OCI-LY3 (cell line): Measurements from ENCODE around the gene BCR.

Experiments
- H2AFZ ChIP-seq: fragments of 200-600, 300-600 bp; shearing (Covaris generic); 2 replicates; pipeline ENCODE4 v1.6.0; 2014; ENCODE audit warnings: antibody characterized with exemption, low read depth, low read length
- H3K27ac ChIP-seq: fragments of 200-600, 300-600 bp; sonication (generic); 2 replicates; pipeline ENCODE4 v1.5.1; 2014; ENCODE audit warnings: mild to moderate bottlenecking, low read length, moderate library complexity, mixed read lengths
- H3K27me3 ChIP-seq: fragments of 200-600, 300-600 bp; sonication (generic); 2 replicates; pipeline ENCODE4 v1.6.1; 2014; ENCODE audit warnings: low read depth, low read length, mixed read lengths
- H3K36me3 ChIP-seq: fragments of 200-600, 300-600 bp; sonication (generic); replicated peaks from 2 replicates; pipeline ENCODE3; 2014; ENCODE audit warnings: low read depth, low read length, mixed read lengths
- H3K4me1 ChIP-seq: fragments of 300-600, 200-600 bp; sonication (generic); 2 replicates; pipeline ENCODE4 v1.6.1; 2014; ENCODE audit warnings: low read length, mixed read lengths
- H3K4me2 ChIP-seq: fragments of 200-600, 300-600 bp; sonication (generic); 2 replicates; pipeline ENCODE4 v1.6.1; 2014; ENCODE audit warnings: low read length, mixed read lengths
- H3K4me3 ChIP-seq: fragments of 300-600, 200-600 bp; sonication (generic); 2 replicates; pipeline ENCODE4 v1.5.1; 2014; ENCODE audit warnings: antibody characterized with exemption, mild to moderate bottlenecking, low read length, moderate library complexity
- H3K79me2 ChIP-seq: fragments of 300-600, 200-600 bp; shearing (Covaris generic); 2 replicates; pipeline ENCODE4 v1.6.1; 2014; ENCODE audit warnings: mild to moderate bottlenecking, low read length, mixed read lengths
- H3K9ac ChIP-seq: fragments of 300-600, 200-600 bp; shearing (Covaris generic); 2 replicates; pipeline ENCODE4 v1.6.0; 2014; ENCODE audit warnings: mild to moderate bottlenecking, low read length, moderate library complexity
- H3K9me3 ChIP-seq: fragments of 200-600, 300-600 bp; shearing (Covaris generic); 2 replicates; pipeline ENCODE4 v1.6.1; 2014; ENCODE audit warnings: low read length, mixed read lengths; ENCODE audit not compliant: insufficient read depth
- H4K20me1 ChIP-seq: fragments of 200-600, 300-600 bp; sonication (generic); 2 replicates; pipeline ENCODE4 v1.6.1; 2016; ENCODE audit warnings: low read length, mixed read lengths; ENCODE audit not compliant: insufficient read depth
- EZH2phosphoT487 ChIP-seq: fragments of 200-600 bp; shearing (Covaris generic); IDR thresholded peaks from 2 replicates; pipeline ENCODE4 v1.6.1; 2018; ENCODE audit warnings: antibody characterized with exemption, mixed run types, low read depth
- TF ChIP-seq, protein P1 (sequence below): fragments of 200-600, 300-600 bp; sonication (generic); IDR thresholded peaks from 2 replicates; pipeline ENCODE4 v1.5.1; 2014; ENCODE audit warnings: antibody characterized with exemption, low read length, low read depth

The BCR gene

DNA sequence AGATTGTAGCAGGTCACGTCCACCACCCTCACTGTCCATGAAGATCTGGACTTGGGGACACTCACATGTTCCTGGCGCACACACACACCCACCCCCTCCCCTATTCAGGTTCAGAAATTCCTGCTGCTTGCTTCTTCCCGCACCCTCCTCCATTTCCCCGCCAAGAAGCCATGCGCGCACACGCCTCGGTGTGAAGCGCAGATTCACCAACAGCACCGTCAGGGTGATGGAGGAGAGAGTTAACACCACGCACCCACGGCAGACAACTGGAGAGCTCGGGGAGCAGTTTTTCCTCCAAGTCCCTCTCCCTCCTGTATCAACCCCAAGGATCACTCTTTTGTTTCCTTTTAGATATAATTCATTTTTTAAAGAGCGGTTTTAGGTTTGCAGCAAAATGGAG, 113.4 kb downstream of the BCR start:
- Histone ChIP-seq H3K9me3 (no peaks in the 10 kb centered on the region), H2AFZ (no peak overlapping the region), H3K4me3 (no peak overlapping the region), H3K27ac (no peak overlapping the region), H4K20me1 (no peaks in the 10 kb centered on the region), H3K36me3 (no peaks in the 10 kb centered on the region), H3K4me1 (no peaks in the 10 kb centered on the region), H3K4me2 (no peak overlapping the region), H3K9ac (no peak overlapping the region), H3K79me2 (no peaks in the 10 kb centered on the region), H3K27me3 (no peaks in the 10 kb centered on the region)
- TF ChIP-seq, protein P1, sequence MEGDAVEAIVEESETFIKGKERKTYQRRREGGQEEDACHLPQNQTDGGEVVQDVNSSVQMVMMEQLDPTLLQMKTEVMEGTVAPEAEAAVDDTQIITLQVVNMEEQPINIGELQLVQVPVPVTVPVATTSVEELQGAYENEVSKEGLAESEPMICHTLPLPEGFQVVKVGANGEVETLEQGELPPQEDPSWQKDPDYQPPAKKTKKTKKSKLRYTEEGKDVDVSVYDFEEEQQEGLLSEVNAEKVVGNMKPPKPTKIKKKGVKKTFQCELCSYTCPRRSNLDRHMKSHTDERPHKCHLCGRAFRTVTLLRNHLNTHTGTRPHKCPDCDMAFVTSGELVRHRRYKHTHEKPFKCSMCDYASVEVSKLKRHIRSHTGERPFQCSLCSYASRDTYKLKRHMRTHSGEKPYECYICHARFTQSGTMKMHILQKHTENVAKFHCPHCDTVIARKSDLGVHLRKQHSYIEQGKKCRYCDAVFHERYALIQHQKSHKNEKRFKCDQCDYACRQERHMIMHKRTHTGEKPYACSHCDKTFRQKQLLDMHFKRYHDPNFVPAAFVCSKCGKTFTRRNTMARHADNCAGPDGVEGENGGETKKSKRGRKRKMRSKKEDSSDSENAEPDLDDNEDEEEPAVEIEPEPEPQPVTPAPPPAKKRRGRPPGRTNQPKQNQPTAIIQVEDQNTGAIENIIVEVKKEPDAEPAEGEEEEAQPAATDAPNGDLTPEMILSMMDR = no peak
- no peak for TF ChIP-seq EZH2phosphoT487

DNA sequence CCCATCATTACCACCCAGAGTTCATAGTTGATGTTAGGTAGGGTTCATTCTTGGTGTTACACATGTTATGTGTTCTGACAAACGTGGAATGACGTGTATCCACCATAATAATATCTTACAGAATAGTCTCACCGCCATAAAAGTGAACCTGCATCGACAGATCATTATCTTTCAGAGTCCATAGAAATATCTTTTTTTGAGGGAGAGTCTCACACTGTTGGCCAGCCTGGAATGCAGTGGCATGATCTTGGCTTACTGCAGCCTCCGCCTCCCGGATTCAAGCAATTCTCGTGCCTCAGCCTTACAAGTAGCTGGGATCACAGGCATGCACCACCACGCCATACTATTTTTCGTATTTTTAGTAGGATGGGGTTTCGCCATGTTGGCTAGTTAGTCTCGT, 113.9 kb downstream of the BCR start:
- no peaks in the 10 kb centered on the region for H3K36me3 ChIP-seq
- no peaks in the 10 kb centered on the region for H4K20me1 ChIP-seq
- H3K9me3 ChIP-seq = no peaks in the 10 kb centered on the region
- no peak overlapping the region for H3K4me2 ChIP-seq
- no peak overlapping the region for H2AFZ ChIP-seq
- H3K27ac ChIP-seq = no peak overlapping the region
- no peaks in the 10 kb centered on the region for H3K4me1 ChIP-seq
- H3K9ac ChIP-seq = no peak overlapping the region
- H3K4me3 ChIP-seq = no peak overlapping the region
- no peak for TF ChIP-seq EZH2phosphoT487
- TF ChIP-seq, protein P1 = no peak
- no peaks in the 10 kb centered on the region for H3K79me2 ChIP-seq
- H3K27me3 ChIP-seq = no peaks in the 10 kb centered on the region

DNA sequence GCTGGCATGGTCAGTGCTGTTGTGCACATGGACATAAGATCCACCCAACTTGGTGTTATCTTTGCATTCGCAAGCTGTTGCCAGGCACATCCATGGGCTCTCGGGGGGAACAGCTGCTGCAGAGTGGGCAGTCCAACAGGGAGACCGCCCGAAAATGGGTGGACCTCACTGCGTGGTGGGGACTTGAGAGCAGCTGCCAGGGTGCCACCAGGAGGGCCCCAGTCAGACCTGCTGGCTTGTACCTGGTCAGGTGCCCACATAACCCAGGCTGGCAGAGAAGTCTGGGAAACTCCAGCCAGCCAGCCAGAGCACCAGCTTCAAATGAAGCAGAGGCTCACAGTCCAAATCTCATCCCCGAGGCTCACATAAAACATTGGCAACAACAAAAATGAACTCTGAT, 120.2 kb downstream of the BCR start:
- no peak overlapping the region for H3K4me3 ChIP-seq
- H3K79me2 ChIP-seq = no peaks in the 10 kb centered on the region
- no peak overlapping the region for H2AFZ ChIP-seq
- no peak overlapping the region for H3K27ac ChIP-seq
- H3K27me3 ChIP-seq = no peaks in the 10 kb centered on the region
- no peak overlapping the region for H3K9ac ChIP-seq
- no peak for TF ChIP-seq EZH2phosphoT487
- TF ChIP-seq, protein P1 = no peak
- H3K9me3 ChIP-seq = no peaks in the 10 kb centered on the region
- H3K36me3 ChIP-seq = no peaks in the 10 kb centered on the region
- H3K4me2 ChIP-seq = no peak overlapping the region
- no peaks in the 10 kb centered on the region for H4K20me1 ChIP-seq
- no peaks in the 10 kb centered on the region for H3K4me1 ChIP-seq

DNA sequence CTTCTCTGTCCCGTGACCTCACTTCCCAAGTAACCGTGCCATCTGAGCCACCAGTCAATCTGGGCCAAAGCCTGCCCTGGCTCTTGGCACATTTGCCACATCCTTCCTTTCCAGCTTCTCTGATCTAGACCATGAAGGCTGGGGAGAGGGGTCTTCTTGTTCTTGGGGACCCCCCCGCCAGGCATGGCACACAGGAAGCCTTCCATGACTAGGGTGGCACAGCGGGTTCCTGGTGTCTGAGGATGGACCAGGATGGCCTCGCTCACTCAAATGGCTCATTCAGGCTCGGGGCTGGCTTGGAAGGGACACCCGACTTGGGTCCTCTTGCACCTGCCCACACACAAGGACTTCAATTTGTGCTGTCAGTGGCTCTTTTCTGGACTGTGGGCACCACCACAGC, 121.3 kb downstream of the BCR start:
- H3K27me3 ChIP-seq = no peaks in the 10 kb centered on the region
- H3K4me3 ChIP-seq = no peak overlapping the region
- no peaks in the 10 kb centered on the region for H4K20me1 ChIP-seq
- no peaks in the 10 kb centered on the region for H3K79me2 ChIP-seq
- no peaks in the 10 kb centered on the region for H3K9me3 ChIP-seq
- TF ChIP-seq EZH2phosphoT487 = no peak
- TF ChIP-seq, protein P1 = no peak
- H2AFZ ChIP-seq = no peak overlapping the region
- no peaks in the 10 kb centered on the region for H3K36me3 ChIP-seq
- H3K27ac ChIP-seq = no peak overlapping the region
- no peaks in the 10 kb centered on the region for H3K4me1 ChIP-seq
- no peak overlapping the region for H3K4me2 ChIP-seq
- no peak overlapping the region for H3K9ac ChIP-seq
